Ovary (tissue), 3 donors: ENCODE data around the gene KLF12.

Source experiments
- CTCF ChIP-seq, 3 donors: fragments of 450-650 bp in 2 of 3; fragments of 200-600 bp in 1 of 3; IDR thresholded peaks; one replicate each; pipeline versions ENCODE4 v1.5.1 to v1.8.0; 2016 to 2022; ENCODE audit warnings: antibody characterized with exemption in 3 of 3, mild to moderate bottlenecking in 1 of 3
- POLR2A ChIP-seq: fragments of 450-650 bp; IDR thresholded peaks from one replicate; pipeline ENCODE4 v1.6.1; 2017; ENCODE audit warnings: antibody characterized with exemption, mild to moderate bottlenecking, moderate library complexity
- donor health status: DM: no; HTN: no; CAD: no.

GRCh38 chr13:74090869-74091605 lies 43.2 kb downstream of the KLF12 start:
- TF ChIP-seq CTCF (IDR thresholded peaks at IDR 0.05) (no peak), POLR2A (no peak)
